NCI-H1694 (cell line): Measurements from ENCODE around the gene PCDHA4.

Experiments
- DNase-seq: peaks from one replicate; lab custom pipeline; 2025; lab: John Stamatoyannopoulos, UW

Gene PCDHA4

DNA sequence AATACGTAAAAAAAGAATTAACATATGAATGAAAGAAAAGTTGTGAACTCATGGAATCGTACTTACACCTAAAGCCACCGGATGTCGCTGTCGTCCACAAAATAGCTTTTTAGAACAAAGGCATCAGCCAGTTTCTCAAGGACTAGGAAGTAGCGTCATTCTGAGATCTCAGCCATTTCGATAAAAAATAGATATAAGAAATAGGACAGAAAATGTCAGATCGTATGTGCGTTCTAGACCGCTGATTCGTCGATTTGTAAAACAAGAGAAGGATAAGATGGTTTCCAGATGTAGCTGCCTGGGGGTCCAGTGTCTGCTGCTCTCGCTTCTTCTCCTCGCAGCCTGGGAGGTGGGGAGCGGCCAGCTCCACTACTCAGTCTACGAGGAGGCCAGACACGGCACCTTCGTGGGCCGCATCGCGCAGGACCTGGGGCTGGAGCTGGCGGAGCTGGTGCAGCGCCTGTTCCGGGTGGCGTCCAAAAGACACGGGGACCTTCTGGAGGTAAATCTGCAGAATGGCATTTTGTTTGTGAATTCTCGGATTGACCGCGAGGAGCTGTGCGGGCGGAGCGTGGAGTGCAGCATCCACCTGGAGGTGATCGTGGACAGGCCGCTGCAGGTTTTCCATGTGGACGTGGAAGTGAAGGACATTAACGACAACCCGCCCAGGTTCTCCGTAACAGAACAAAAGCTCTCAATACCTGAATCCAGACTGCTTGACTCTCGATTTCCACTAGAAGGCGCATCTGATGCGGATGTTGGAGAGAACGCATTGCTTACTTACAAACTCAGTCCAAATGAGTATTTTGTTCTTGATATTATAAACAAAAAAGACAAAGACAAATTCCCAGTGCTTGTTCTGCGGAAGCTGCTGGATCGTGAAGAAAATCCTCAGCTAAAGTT, 49.2 kb downstream of the PCDHA4 start, which contains the start of gene PCDHA10:
Gene PCDHA10, plus strand, starts transcription at position 126 of the 903 bp plus-strand sequence. Its CDS starts 152 bp downstream, at position 278.
- no peak for DNase-seq

DNA sequence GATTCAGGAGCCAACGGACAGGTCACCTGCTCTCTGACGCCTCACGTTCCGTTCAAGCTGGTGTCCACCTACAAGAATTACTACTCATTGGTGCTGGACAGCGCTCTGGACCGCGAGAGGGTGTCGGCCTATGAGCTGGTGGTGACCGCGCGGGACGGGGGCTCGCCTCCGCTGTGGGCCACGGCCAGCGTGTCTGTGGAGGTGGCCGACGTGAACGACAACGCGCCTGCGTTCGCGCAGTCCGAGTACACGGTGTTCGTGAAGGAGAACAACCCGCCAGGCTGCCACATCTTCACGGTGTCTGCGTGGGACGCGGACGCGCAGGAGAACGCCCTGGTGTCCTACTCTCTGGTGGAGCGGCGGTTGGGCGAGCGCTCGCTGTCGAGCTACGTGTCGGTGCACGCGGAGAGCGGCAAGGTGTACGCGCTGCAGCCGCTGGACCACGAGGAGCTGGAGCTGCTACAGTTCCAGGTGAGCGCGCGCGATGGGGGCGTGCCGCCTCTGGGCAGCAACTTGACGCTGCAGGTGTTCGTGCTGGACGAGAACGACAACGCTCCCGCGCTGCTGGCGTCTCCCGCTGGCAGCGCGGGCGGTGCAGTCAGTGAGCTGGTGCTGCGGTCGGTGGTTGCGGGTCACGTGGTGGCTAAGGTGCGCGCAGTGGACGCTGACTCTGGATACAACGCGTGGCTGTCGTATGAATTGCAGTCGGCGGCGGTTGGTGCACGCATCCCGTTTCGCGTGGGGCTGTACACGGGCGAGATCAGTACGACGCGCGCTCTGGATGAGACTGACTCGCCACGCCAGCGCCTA, 50.5 kb downstream of the PCDHA4 start:
- no peak for DNase-seq

DNA sequence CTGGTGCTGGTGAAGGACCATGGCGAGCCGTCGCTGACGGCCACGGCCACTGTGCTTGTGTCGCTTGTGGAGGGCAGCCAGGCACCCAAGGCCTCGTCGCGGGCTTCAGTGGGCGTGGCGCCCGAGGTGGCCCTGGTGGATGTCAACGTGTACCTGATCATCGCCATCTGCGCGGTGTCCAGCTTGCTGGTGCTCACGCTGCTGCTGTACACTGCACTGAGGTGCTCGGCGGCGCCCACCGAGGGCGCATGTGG, 51.0 kb downstream of the PCDHA4 start:
- no peak for DNase-seq

DNA sequence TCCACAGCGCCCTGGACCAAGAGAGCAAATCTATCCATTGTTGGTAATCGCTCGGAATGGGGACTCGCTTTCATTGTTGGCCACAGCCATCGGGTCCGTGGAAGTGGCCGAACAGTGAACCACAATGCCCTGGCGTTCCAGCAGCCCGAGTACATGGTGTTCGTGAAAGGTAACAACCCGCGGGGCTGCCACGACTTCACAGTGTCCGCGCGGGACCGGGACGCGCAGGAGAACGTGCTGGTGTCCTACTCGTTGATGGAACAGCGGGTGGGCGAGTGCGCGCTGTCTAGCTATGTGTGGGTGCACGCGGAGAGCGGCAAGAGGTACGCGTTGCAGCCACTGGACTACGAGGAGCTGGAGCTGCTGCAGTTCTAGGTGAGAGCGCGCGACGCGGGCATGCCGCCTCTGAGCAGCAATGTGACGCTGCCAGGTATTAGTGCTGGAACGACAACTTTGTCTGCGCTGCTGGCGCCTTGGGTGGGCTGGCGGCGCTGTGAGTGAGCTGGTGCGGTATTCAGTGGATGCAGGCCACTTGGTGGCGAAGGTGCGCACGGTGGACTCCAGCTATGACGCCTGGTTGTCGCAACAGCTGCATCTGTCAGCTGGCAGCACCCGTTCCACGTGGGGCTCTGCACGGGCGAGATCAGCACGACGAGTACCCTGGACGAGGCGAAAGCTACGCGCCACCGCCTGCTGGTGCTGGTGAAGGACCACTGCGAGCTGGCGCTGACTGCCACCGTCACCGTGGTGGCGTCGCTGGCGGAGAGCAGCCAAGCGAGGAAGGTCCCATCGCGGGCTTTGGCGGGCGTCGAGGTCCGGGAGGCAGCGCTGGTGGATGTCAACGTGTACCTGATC, 55.8 kb downstream of the PCDHA4 start:
- no peak for DNase-seq
